DMS53 treated with DMSO at 0.1 percent for 48 hours (cell line): ENCODE measurements around the gene NHLRC4.

Source experiments
- DNase-seq: peaks from one replicate; lab custom pipeline; 2025; ENCODE audit not compliant: unreplicated experiment; lab: John Stamatoyannopoulos, UW

The NHLRC4 gene

GRCh38 chr16:530111-530817 lies 36.5 kb upstream of the NHLRC4 start:
- no peak for DNase-seq

- DNase-seq, result no peak
These were observed 35.2 kb upstream of the NHLRC4 start for GRCh38 chr16:531494-532125.

DNA sequence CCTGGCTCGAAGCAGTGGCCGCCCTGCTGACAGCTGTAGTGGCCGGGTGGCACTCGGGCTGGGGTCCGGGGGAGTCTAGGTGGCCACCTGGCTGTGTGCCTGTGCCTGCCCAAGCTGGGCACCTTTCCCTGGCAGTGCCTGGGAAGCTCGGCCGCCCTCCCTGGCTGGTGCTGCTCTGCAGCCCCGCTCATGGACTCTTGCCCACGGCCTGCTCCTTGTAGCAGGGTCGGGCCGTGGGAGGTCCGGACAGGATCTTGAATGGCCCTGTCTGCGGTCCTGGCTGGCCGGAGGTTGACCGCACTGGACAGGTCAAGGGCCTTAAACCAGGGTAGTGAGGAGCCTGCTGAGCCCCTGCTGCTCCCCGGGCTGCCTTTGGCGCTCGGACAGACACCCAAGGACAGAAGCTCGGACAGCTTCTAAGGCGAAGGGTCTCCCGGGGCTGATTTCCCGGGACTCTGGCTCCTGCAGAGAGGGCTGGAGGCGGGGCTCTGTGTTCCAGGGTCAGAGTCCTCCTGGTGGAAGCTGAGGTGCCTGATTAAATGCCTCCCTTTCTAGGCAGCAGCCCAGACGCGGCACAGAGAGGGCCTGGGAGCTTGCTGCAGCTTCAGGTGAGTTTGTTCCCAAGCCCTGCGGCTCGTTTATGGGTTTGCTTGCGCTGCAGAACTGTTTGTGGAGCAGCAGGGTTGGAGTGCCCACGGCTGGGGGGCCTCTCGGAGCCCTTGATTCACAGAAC lies 33.2 kb upstream of the NHLRC4 start:
- no peak for DNase-seq

- no peak for DNase-seq
These were observed 32.7 kb upstream of the NHLRC4 start for GRCh38 chr16:534135-534534.

- no peak for DNase-seq
These were observed 31.9 kb upstream of the NHLRC4 start for GRCh38 chr16:534856-535445.

GRCh38 chr16:535446-536405 lies 31.1 kb upstream of the NHLRC4 start:
- no peak for DNase-seq

GRCh38 chr16:536746-537145 lies 30.1 kb upstream of the NHLRC4 start:
- DNase-seq, result no peak

DNA sequence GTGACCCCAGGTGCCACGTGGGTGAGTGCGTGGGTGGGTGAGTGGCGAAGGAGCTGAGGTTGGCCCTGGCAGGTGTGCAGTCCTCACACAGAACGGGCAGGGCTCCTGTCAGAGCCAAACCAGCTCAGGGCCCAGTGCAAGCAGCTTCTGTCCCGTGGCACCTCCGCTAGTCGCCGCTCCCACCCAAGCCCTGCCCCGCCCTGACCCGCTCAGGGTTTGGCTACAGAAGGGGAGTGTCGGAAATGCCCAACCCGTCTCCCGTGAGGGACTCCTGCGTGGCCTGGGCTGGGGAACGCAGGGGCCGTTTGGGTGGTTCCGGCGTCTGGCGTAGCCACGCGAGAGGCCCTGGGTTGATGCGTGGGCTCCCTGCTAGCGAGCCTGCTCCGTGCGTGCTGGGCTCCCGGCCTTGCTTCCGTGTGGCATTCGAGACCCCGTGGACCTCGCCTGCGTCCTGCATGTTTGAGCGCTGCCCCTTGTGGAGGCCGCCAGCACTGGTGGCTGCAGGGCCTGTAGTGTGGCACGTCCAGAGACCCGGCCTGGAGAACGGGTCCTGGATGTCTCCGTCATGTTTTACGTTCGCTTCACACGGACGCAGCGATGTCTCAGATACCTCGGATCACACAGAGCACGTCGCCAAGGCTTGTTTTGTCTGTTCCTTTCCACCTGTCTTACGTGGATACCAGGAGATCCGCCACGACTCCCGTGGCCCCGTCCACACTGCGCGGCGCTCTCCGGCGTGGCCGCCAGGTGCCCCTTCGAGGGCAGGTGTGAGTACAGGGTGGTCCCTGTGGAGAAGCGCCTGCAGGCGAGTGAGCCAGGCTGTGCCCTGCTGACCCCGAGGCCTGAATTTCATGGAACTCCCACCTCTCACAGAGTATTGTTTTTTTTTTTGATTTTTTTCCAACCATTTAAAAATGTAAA lies 29.1 kb upstream of the NHLRC4 start:
- no peak for DNase-seq

DNA sequence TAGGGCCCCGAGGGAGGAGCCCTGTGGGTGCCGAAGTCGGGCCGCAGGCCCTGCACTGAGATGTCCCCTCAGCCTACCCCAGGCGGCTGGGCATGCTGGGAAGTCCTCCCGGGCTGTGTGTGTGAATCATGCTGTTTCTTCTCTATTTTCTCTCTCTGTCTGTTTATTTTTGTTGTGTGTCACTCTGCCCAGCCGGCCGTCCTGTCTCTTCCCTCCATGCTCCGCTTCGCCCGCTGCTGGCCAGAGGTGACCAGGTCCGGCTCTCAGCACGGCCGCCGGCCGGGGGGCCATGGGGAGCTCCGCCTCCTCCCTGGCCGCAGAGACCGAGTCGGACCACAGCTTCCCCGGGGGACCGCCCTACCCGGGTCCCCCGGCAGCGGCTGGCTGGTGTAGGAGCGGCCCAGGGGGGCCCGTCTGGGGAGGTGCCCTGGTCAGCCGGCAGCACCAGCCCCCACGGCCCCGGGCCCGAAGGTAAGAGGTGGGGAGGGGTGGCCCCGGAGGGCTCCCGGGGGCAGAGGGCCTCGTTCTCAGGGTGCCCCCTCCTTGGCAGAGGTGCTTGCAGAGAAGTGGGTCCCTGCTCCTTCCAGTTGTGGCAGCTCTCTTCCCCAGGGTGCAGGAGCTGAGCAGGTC lies 26.8 kb upstream of the NHLRC4 start:
- no peak for DNase-seq

DNA sequence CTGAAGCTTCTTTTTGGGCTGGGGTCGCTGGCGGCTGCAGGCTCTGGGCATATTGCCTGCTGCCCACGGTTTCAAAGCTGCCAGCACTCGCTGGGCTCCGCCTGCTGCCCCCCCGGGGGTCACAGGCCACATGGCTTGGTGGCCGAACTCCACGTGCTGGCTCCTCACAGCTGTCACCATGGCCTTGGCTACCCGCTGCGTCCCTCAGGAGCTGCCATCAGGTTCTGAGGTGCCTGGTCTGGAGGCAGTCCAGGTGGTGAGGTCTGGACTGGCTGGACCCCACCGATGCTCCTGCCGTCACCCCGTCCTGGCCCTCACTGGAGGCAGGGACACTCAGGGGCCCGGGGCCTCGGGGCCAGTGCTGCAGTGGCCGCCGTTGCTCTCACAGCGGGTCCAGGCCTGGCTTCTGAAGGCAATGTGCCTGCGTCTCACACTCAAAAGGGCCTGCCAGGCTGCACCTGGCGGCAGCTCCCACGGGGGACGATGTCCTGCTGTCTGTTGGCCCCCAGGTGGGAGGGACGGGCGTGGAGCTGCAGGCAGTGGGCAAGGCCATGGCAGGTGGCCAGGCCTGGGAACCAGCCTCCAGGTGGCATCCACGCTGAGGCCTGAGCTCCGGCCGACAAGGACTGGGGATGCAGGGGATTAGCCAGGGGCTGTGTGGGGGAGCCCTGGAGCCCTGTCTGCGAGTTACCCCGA lies 26.0 kb upstream of the NHLRC4 start:
- no peak for DNase-seq

DNA sequence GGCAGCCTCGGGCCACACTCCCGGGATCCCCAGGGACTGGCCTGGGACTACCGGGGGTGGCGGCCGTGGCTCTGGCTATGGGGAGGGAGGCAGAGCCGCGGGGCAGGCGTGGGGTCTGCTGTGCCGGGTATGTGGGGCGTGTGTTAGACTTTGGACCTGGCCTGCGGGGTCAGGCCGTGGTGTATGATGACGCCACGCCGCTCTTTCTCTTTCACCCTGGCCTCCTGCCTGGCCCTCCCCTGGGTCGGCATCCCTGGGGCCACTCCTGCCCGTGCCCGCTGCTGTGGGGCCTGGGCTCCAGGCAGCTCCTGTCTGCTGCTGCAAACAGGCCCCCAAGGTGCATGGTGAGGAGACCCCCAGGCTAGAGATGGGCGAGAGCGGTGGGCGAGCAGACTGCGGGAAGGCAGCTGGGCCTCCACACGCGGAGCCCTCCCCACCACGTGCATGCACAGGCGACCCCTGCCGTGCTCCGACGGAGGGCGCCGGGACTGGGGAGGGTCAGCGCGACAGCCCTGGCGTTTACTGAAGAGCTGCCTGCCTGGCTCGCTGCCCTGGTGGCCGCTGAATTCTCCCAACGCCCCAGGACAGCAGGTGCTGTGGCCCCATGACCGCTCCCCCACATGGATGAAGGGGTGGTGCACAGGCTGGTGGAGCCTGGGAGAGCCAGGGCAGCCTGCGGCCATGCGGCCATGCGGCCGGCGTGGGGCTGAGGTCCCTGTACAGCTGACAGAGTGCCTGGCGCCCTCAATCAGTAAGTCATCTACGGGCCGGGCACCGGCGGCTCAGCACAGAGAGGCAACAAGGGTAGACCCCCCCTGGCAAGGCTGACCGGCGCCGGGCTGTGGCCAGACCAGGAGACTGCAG lies 23.3 kb upstream of the NHLRC4 start:
- no peak for DNase-seq

- DNase-seq, result no peak
These were observed 22.3 kb upstream of the NHLRC4 start for GRCh38 chr16:544517-544916.

DNA sequence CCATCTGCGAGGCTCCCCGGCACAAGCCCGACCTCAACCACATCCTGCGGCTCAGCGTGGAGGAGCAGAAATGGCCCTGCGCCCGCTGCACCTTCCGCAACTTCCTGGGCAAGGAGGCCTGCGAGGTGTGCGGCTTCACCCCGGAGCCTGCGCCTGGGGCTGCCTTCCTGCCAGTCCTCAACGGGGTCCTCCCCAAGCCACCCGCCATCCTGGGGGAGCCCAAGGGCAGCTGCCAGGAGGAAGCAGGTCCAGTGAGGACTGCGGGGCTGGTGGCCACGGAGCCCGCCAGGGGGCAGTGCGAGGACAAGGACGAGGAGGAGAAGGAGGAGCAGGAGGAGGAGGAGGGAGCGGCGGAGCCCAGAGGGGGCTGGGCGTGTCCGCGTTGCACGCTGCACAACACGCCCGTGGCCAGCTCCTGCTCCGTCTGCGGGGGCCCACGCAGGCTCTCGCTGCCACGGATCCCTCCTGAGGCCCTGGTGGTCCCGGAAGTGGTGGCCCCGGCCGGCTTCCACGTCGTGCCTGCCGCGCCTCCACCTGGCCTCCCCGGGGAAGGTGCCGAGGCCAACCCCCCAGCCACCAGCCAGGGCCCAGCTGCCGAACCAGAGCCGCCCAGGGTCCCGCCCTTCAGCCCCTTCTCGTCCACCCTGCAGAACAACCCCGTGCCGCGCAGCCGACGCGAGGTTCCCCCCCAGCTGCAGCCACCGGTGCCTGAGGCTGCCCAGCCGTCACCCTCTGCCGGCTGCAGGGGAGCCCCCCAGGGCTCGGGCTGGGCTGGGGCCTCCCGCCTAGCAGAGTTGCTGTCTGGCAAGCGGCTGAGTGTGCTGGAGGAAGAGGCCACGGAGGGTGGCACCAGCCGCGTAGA lies 19.7 kb upstream of the NHLRC4 start:
- DNase-seq, result no peak

GRCh38 chr16:548586-548985 lies 18.2 kb upstream of the NHLRC4 start:
- no peak for DNase-seq

- DNase-seq, result no peak
These were observed 17.1 kb upstream of the NHLRC4 start for GRCh38 chr16:549544-550263.

DNA sequence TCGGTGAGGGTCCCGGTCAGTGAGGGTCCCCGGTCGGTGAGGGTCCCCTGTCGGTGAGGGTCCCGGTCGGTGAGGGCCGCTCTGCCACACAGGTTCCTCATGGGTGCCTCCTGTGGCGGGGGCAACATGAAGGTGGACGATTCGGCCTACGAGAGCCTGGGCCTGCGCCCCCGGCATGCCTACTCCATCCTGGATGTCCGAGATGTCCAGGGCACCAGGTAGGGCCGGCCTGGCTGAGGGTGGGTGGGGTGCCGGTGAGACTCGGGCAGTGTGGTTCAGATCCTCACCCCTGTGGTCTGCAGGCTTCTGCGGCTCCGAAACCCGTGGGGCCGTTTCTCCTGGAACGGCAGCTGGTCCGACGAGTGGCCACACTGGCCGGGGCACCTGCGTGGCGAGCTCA lies 15.6 kb upstream of the NHLRC4 start:
- no peak for DNase-seq
